ENCODE measurements around the gene TPD52L1.
A peak's percentile ranks its signal among the peaks of the same experiment; 100 is the strongest.

TPD52L1 gene

DNA sequence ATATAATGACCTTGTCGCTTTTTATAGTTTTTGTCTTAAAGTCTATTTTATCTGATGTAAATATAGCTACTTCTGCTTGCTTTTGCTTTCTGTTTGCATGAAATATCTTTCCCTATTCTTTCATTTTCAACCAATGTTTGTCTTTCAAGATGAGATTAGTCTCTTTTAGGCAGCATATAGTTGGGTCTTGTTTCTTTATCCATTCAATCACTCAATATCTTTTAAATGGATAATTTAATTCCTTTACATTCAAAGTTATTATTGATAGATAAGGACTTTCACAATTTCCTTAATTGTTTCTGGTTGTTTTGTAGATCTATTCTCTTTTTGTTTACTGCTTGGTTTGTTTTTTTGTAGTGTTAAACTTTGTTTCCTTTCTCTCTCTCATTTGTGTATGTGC lies 43.5 kb upstream of the TPD52L1 start:
- Histone ChIP-seq H3K9ac (ENCODE audit: low read length) (no peak overlapping the region), H3K79me2 (ENCODE audit: low read length) (no peaks in the 10 kb centered on the region), H2AFZ (ENCODE audit: low read depth, low read length) (no peak overlapping the region), H3K4me3 (ENCODE audit: low read length) (no peak overlapping the region), H3K27ac (ENCODE audit: low read length) (no peak overlapping the region), H3K4me1 (ENCODE audit: low read length) (no peaks in the 10 kb centered on the region), H3K27me3 (ENCODE audit: low read depth, low read length) (no peaks in the 10 kb centered on the region), H3K36me3 (replicated peaks; ENCODE audit: low read depth, low read length) (no peaks in the 10 kb centered on the region), H3K4me2 (ENCODE audit: low read length) (no peak overlapping the region), H4K20me1 (ENCODE audit: insufficient read depth, low read length) (no peaks in the 10 kb centered on the region), H3K9me3 (ENCODE audit: insufficient read depth, low read length) (no peaks in the 10 kb centered on the region)
- TF ChIP-seq, protein P1, sequence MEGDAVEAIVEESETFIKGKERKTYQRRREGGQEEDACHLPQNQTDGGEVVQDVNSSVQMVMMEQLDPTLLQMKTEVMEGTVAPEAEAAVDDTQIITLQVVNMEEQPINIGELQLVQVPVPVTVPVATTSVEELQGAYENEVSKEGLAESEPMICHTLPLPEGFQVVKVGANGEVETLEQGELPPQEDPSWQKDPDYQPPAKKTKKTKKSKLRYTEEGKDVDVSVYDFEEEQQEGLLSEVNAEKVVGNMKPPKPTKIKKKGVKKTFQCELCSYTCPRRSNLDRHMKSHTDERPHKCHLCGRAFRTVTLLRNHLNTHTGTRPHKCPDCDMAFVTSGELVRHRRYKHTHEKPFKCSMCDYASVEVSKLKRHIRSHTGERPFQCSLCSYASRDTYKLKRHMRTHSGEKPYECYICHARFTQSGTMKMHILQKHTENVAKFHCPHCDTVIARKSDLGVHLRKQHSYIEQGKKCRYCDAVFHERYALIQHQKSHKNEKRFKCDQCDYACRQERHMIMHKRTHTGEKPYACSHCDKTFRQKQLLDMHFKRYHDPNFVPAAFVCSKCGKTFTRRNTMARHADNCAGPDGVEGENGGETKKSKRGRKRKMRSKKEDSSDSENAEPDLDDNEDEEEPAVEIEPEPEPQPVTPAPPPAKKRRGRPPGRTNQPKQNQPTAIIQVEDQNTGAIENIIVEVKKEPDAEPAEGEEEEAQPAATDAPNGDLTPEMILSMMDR (IDR thresholded peaks at IDR 0.05; ENCODE audit: low read depth, low read length): no peak
- TF ChIP-seq EZH2phosphoT487 (IDR thresholded peaks at IDR 0.05; ENCODE audit: low read depth): no peak

DNA sequence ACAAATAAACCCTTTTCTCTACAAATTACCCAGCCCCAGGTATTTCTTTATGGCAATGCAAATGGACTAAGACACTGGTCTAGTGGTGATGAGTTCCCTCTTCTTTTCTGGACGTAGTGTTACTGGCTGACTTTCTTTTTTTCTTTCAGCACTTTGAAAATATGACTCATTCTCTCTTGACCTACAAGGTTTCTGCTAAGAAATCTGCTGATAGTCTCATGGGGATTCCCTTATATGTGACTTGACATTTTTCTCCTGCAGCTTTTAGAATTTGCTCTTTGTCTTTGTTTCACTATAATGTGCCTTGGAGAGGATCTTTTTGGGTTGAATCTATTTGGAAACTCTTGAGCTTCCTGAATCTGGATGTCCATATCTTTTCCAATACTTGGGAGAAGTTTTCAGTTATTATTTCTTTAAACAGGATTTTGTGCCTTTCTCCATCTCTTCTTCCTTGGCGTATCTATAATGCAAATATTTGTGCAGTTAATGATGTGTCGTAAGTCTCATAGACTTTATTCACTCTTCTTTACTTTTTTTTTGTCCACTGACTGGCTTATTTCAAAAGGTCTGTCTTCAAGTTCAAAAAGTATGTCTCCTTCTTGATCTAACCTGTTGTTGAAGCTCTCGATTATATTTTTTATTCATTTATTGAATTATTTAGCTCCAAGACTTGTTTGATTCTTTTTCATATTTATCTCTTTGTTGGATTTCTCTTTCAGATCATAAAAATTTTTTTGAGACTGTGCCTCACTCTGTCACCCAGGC lies 42.2 kb upstream of the TPD52L1 start:
- Histone ChIP-seq H3K4me2 (ENCODE audit: low read length) (no peak overlapping the region), H3K4me3 (ENCODE audit: low read length) (no peak overlapping the region), H3K9ac (ENCODE audit: low read length) (no peak overlapping the region)

DNA sequence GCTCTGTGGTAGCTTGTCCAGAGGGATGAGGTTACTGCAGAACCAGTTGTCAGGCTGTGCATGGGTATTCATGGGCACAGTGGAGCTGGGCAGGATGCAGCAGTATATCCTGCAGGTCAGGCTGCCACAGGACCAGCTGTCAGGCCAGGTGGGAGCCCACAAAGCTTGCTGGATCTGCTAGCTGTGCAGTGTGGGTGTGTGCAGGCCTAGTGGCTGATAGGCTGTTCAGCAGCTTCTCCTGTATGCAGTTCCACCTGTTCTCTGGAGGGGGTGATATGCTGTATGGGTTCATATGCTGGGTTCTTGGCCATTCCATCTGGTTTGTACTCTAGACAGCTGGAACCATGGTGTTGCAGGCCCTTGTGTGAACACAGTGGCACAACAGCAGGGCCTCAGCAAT lies 40.6 kb upstream of the TPD52L1 start:
- H3K9me3 ChIP-seq (ENCODE audit: insufficient read depth, low read length): no peaks in the 10 kb centered on the region

More for the DNA sequence above, 42.2 kb upstream of the TPD52L1 start:
- H2AFZ ChIP-seq (ENCODE audit: low read depth, low read length): no peak overlapping the region
- no peaks in the 10 kb centered on the region for H3K27me3 ChIP-seq (ENCODE audit: low read depth, low read length)
- no peaks in the 10 kb centered on the region for H3K79me2 ChIP-seq (ENCODE audit: low read length)
- TF ChIP-seq EZH2phosphoT487 (IDR thresholded peaks at IDR 0.05; ENCODE audit: low read depth): no peak
- TF ChIP-seq, protein P1 (IDR thresholded peaks at IDR 0.05; ENCODE audit: low read depth, low read length): no peak
- H3K27ac ChIP-seq (ENCODE audit: low read length): no peak overlapping the region
- no peaks in the 10 kb centered on the region for H3K4me1 ChIP-seq (ENCODE audit: low read length)
- no peaks in the 10 kb centered on the region for H3K9me3 ChIP-seq (ENCODE audit: insufficient read depth, low read length)
- no peaks in the 10 kb centered on the region for H3K36me3 ChIP-seq (replicated peaks; ENCODE audit: low read depth, low read length)
- no peaks in the 10 kb centered on the region for H4K20me1 ChIP-seq (ENCODE audit: insufficient read depth, low read length)

DNA sequence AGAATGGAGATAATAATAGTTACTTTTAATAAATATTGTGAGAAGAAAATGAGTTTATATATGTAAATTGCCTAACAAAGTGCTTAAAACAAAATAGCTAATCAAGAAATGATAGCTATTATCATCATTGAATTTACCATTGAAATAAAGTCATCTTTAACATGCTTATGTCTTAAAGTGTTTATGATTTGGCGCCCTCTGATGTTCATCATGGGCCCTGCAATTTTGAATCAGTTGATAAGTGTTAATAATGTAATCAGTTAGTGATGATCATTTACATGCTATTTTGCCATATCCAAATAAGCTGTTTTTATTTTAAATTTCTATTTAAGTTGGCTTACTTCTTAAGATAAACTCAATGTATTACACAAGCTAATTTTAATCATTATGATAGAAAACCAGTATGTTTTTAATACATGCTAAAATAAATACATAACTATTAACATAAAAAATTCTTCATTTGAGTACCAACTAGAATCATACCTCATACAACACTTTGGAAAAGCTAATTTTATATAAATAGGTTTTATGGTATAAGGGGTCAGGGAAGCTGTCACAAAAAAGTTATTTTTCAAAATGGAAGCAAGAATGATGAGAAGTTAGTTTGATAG lies 39.2 kb upstream of the TPD52L1 start:
- no peak overlapping the region for H3K27ac ChIP-seq (ENCODE audit: low read length)
- no peak overlapping the region for H2AFZ ChIP-seq (ENCODE audit: low read depth, low read length)
- H3K4me1 ChIP-seq (ENCODE audit: low read length): no peaks in the 10 kb centered on the region
- H3K36me3 ChIP-seq (replicated peaks; ENCODE audit: low read depth, low read length): no peaks in the 10 kb centered on the region
- no peaks in the 10 kb centered on the region for H3K79me2 ChIP-seq (ENCODE audit: low read length)
- H3K27me3 ChIP-seq (ENCODE audit: low read depth, low read length): no peaks in the 10 kb centered on the region
- no peak for TF ChIP-seq EZH2phosphoT487 (IDR thresholded peaks at IDR 0.05; ENCODE audit: low read depth)
- TF ChIP-seq, protein P1 (IDR thresholded peaks at IDR 0.05; ENCODE audit: low read depth, low read length): peak; percentile 60
- no peak overlapping the region for H3K9ac ChIP-seq (ENCODE audit: low read length)
- H4K20me1 ChIP-seq (ENCODE audit: insufficient read depth, low read length): no peaks in the 10 kb centered on the region
- no peak overlapping the region for H3K4me3 ChIP-seq (ENCODE audit: low read length)
- no peaks in the 10 kb centered on the region for H3K9me3 ChIP-seq (ENCODE audit: insufficient read depth, low read length)
- no peak overlapping the region for H3K4me2 ChIP-seq (ENCODE audit: low read length)

More for the DNA sequence above, 40.6 kb upstream of the TPD52L1 start:
- Histone ChIP-seq H3K79me2 (ENCODE audit: low read length) (no peaks in the 10 kb centered on the region), H3K4me1 (ENCODE audit: low read length) (no peaks in the 10 kb centered on the region), H3K4me3 (ENCODE audit: low read length) (no peak overlapping the region), H3K9ac (ENCODE audit: low read length) (no peak overlapping the region), H2AFZ (ENCODE audit: low read depth, low read length) (no peak overlapping the region), H3K36me3 (replicated peaks; ENCODE audit: low read depth, low read length) (no peaks in the 10 kb centered on the region), H4K20me1 (ENCODE audit: insufficient read depth, low read length) (no peaks in the 10 kb centered on the region), H3K27ac (ENCODE audit: low read length) (no peak overlapping the region), H3K27me3 (ENCODE audit: low read depth, low read length) (no peaks in the 10 kb centered on the region), H3K4me2 (ENCODE audit: low read length) (no peak overlapping the region)
- no peak for TF ChIP-seq EZH2phosphoT487 (IDR thresholded peaks at IDR 0.05; ENCODE audit: low read depth)
- TF ChIP-seq, protein P1 (IDR thresholded peaks at IDR 0.05; ENCODE audit: low read depth, low read length): no peak

Data from OCI-LY3 (cell line).